ENCODE results near the gene LTBP3.

GRCh38 chr11:65595543-65596281, 37.6 kb upstream of the LTBP3 start, which contains the start of gene KCNK7:
- TF ChIP-seq CTCF (IDR thresholded peaks at IDR 0.05) = no peak
- TF ChIP-seq POLR2A (IDR thresholded peaks at IDR 0.05) = no peak

Data from adrenal gland (tissue), 5 donors.